Right lung (tissue), 5 donors: Measurements from ENCODE around the gene ADGRB3. TPM values are rescaled to one million over a fixed set of nuclear protein-coding genes. Genes with fewer than 3 reads are reported as not detected.
A peak's percentile ranks its signal among the peaks of the same experiment; 100 is the strongest.

Experiments used
- DNase-seq, 2 donors: peaks; one replicate each; pipeline ENCODE4 v3.0.0-alpha.2; 2013
- polyA plus RNA-seq, 5 donors: library from polyadenylated mRNA; unstranded; fragments of 120-200 nt; gene quantifications; one replicate each; pipeline versions ENCODE4 v1.2.1 to v1.2.3, GENCODE V29; 2013; ENCODE audit warnings: inconsistent platforms in 1 of 5, low replicate concordance in 1 of 5; ENCODE audit not compliant: insufficient read length in 5 of 5, insufficient read depth in 1 of 5

ADGRB3 gene
- polyA plus RNA-seq, 5 donors = 8.6 to 21.3 (median 15.0) TPM

- no peak for DNase-seq
Measured at GRCh38 chr6:69122407-69122773, 487.3 kb downstream of the ADGRB3 start.

- no peak for DNase-seq
Measured at GRCh38 chr6:69128411-69128810, 493.3 kb downstream of the ADGRB3 start.

- no peak for DNase-seq
Measured at GRCh38 chr6:69129046-69129445, 494.0 kb downstream of the ADGRB3 start.

- no peak for DNase-seq
Measured at GRCh38 chr6:69135927-69136326, 500.8 kb downstream of the ADGRB3 start.

- DNase-seq = no peak
Measured at GRCh38 chr6:69138148-69138547, 503.1 kb downstream of the ADGRB3 start.

- DNase-seq = no peak
Measured at GRCh38 chr6:69138893-69139494, 503.9 kb downstream of the ADGRB3 start.

GRCh38 chr6:69145062-69145461 lies 510.0 kb downstream of the ADGRB3 start:
- no peak for DNase-seq

GRCh38 chr6:69146385-69146784 lies 511.3 kb downstream of the ADGRB3 start:
- no peak for DNase-seq

- no peak for DNase-seq
Measured at GRCh38 chr6:69155467-69155866, 520.4 kb downstream of the ADGRB3 start.

- DNase-seq = no peak
Measured at GRCh38 chr6:69162811-69163210, 527.7 kb downstream of the ADGRB3 start.

- DNase-seq = peak; percentile 16 to 26
Measured at GRCh38 chr6:69164564-69165229, 529.6 kb downstream of the ADGRB3 start.

- DNase-seq = no peak
Measured at GRCh38 chr6:69179681-69180080, 544.6 kb downstream of the ADGRB3 start.

GRCh38 chr6:69180361-69181067 lies 545.4 kb downstream of the ADGRB3 start:
- DNase-seq = no peak

- no peak for DNase-seq
Measured at GRCh38 chr6:69181964-69182363, 546.9 kb downstream of the ADGRB3 start.

- DNase-seq = no peak
Measured at GRCh38 chr6:69185276-69185675, 550.2 kb downstream of the ADGRB3 start.

- DNase-seq = peak; percentile 55 to 65
Measured at GRCh38 chr6:69202768-69203167, 567.7 kb downstream of the ADGRB3 start.

GRCh38 chr6:69216127-69216526 lies 581.0 kb downstream of the ADGRB3 start:
- no peak for DNase-seq

- DNase-seq = no peak
Measured at GRCh38 chr6:69217343-69217742, 582.3 kb downstream of the ADGRB3 start.

- no peak for DNase-seq
Measured at GRCh38 chr6:69220375-69220774, 585.3 kb downstream of the ADGRB3 start.

GRCh38 chr6:69232008-69232407 lies 596.9 kb downstream of the ADGRB3 start:
- no peak for DNase-seq

GRCh38 chr6:69232496-69232895 lies 597.4 kb downstream of the ADGRB3 start:
- DNase-seq = no peak

GRCh38 chr6:69232911-69233448 lies 597.9 kb downstream of the ADGRB3 start:
- peak; percentile 85 to 89 for DNase-seq

GRCh38 chr6:69238067-69238466 lies 603.0 kb downstream of the ADGRB3 start:
- no peak for DNase-seq
